ENCODE data around the gene ACTL7A.

ACTL7A gene

GRCh38 chr9:108857572-108857971 is 4.5 kb upstream of the ACTL7A start:
- H3K79me2 ChIP-seq (ENCODE audit: insufficient read depth, low read length), result no peaks in the 10 kb centered on the region
- no peaks in the 10 kb centered on the region for H3F3A ChIP-seq (ENCODE audit: insufficient read depth, low read length)
- H4K20me1 ChIP-seq (ENCODE audit: insufficient read depth, low read length), result no peaks in the 10 kb centered on the region
- H2AFZ ChIP-seq (ENCODE audit: low read length), result no peak overlapping the region
- H3K36me3 ChIP-seq (ENCODE audit: insufficient read depth, low read length), result no peaks in the 10 kb centered on the region
- H3K9ac ChIP-seq (ENCODE audit: low read length), result no peak overlapping the region
- no peak overlapping the region for H3K27ac ChIP-seq (ENCODE audit: low read depth, low read length, poor library complexity, severe bottlenecking)
- no peaks in the 10 kb centered on the region for H3K9me2 ChIP-seq (ENCODE audit: low read depth, low read length)
- H3K9me3 ChIP-seq (ENCODE audit: low read length), result no peaks in the 10 kb centered on the region
- no peak for TF ChIP-seq EZH2 (IDR thresholded peaks at IDR 0.05; ENCODE audit: borderline replicate concordance, low read length)
- TF ChIP-seq CTCF (IDR thresholded peaks at IDR 0.05; ENCODE audit: low read length), result no peak
- no peak overlapping the region for H3K4me3 ChIP-seq (ENCODE audit: low read depth, low read length, poor library complexity, severe bottlenecking)
- H3K4me1 ChIP-seq (ENCODE audit: insufficient read depth, low read length, severe bottlenecking), result no peaks in the 10 kb centered on the region
- H3K4me2 ChIP-seq (ENCODE audit: low read length), result no peak overlapping the region
- no peaks in the 10 kb centered on the region for H3K27me3 ChIP-seq (ENCODE audit: insufficient read depth, low read length)

- Histone ChIP-seq H3K79me2 (ENCODE audit: insufficient read depth, low read length) (no peaks in the 10 kb centered on the region), H3K9me2 (ENCODE audit: low read depth, low read length) (no peaks in the 10 kb centered on the region), H3K27me3 (ENCODE audit: insufficient read depth, low read length) (no peaks in the 10 kb centered on the region)
These were observed 2.5 kb upstream of the ACTL7A start for GRCh38 chr9:108859459-108860114.

GRCh38 chr9:108860354-108860753 is 1.7 kb upstream of the ACTL7A start:
- Histone ChIP-seq H3K36me3 (ENCODE audit: insufficient read depth, low read length) (no peaks in the 10 kb centered on the region), H3K9me2 (ENCODE audit: low read depth, low read length) (no peaks in the 10 kb centered on the region), H3F3A (ENCODE audit: insufficient read depth, low read length) (no peaks in the 10 kb centered on the region), H3K4me2 (ENCODE audit: low read length) (no peak overlapping the region), H3K4me3 (ENCODE audit: low read depth, low read length, poor library complexity, severe bottlenecking) (no peak overlapping the region), H4K20me1 (ENCODE audit: insufficient read depth, low read length) (no peaks in the 10 kb centered on the region), H2AFZ (ENCODE audit: low read length) (no peak overlapping the region), H3K4me1 (ENCODE audit: insufficient read depth, low read length, severe bottlenecking) (no peaks in the 10 kb centered on the region), H3K79me2 (ENCODE audit: insufficient read depth, low read length) (no peaks in the 10 kb centered on the region), H3K27ac (ENCODE audit: low read depth, low read length, poor library complexity, severe bottlenecking) (no peak overlapping the region), H3K9ac (ENCODE audit: low read length) (no peak overlapping the region), H3K9me3 (ENCODE audit: low read length) (no peaks in the 10 kb centered on the region), H3K27me3 (ENCODE audit: insufficient read depth, low read length) (no peaks in the 10 kb centered on the region)
- TF ChIP-seq CTCF (IDR thresholded peaks at IDR 0.05; ENCODE audit: low read length), result no peak
- TF ChIP-seq EZH2 (IDR thresholded peaks at IDR 0.05; ENCODE audit: borderline replicate concordance, low read length), result no peak

More at GRCh38 chr9:108859459-108860114, 2.5 kb upstream of the ACTL7A start:
- Histone ChIP-seq H3K4me3 (ENCODE audit: low read depth, low read length, poor library complexity, severe bottlenecking) (no peak overlapping the region), H3K9ac (ENCODE audit: low read length) (no peak overlapping the region), H3F3A (ENCODE audit: insufficient read depth, low read length) (no peaks in the 10 kb centered on the region), H3K4me1 (ENCODE audit: insufficient read depth, low read length, severe bottlenecking) (no peaks in the 10 kb centered on the region), H2AFZ (ENCODE audit: low read length) (no peak overlapping the region), H3K27ac (ENCODE audit: low read depth, low read length, poor library complexity, severe bottlenecking) (no peak overlapping the region), H3K4me2 (ENCODE audit: low read length) (no peak overlapping the region), H3K36me3 (ENCODE audit: insufficient read depth, low read length) (no peaks in the 10 kb centered on the region), H3K9me3 (ENCODE audit: low read length) (no peaks in the 10 kb centered on the region), H4K20me1 (ENCODE audit: insufficient read depth, low read length) (no peaks in the 10 kb centered on the region)
- TF ChIP-seq EZH2 (IDR thresholded peaks at IDR 0.05; ENCODE audit: borderline replicate concordance, low read length) (no peak), CTCF (IDR thresholded peaks at IDR 0.05; ENCODE audit: low read length) (no peak)
